HepG2 (cell line): ENCODE data around the gene MSGN1. TPM values are rescaled to one million over a fixed set of nuclear protein-coding genes. Genes with fewer than 3 reads are reported as not detected.

ENCODE experiments used
- ATAC-seq: fragments of 200-7000 bp; cut with Tn5 transposase; 3 replicates; pipeline ENCODE4 v1.9.1; 2020; ENCODE audit warnings: mild to moderate bottlenecking, moderate library complexity
- BruUV-seq: library from RNA; stranded (reverse); fragments of 400-500 nt; replicated peaks from 2 replicates; lab custom pipeline; 2021; lab: Mats Ljungman, UMichigan
- CTCF ChIA-PET: fragments of 300-600 bp; formaldehyde crosslinking; extraction: SDS; loops from one replicate; lab custom pipeline; 2021; ENCODE audit warnings: low total read pairs, inconsistent platforms, low intra/inter-chr PET ratio; lab: Yijun Ruan, JAX
- POLR2A ChIA-PET: fragments of 350-600 bp; sonication (Branson Sonifier 250); formaldehyde crosslinking; loops from one replicate; lab custom pipeline; 2020; ENCODE audit warnings: antibody characterized with exemption, inconsistent platforms; lab: Yijun Ruan, JAX
- DNase-seq: peaks from one replicate; pipeline ENCODE4 v3.0.0-alpha.2; 2015; ENCODE audit warnings: low spot score
- FAIRE-seq: peaks from 3 replicates; lab custom pipeline; 2011; peaks lifted over from hg19 to GRCh38; lab: Jason Lieb, UNC
- H2AFZ ChIP-seq: one replicate; pipeline ENCODE4 v1.6.1; 2011; ENCODE audit warnings: low read length, inconsistent platforms
- H3K27ac ChIP-seq: fragments of 300-600 bp; 3 replicates; pipeline ENCODE4 v1.8.0; 2011; ENCODE audit warnings: mixed run types, mild to moderate bottlenecking, mixed read lengths, low read length, inconsistent platforms; ENCODE audit not compliant: insufficient read depth; ENCODE audit errors: extremely low read length
- H3K27me3 ChIP-seq, 2 experiments: fragments of 200-600 bp in 1 of 2; 2 replicates in 1 of 2; 3 replicates in 1 of 2; pipeline versions ENCODE4 v1.6.0 to v1.8.0; 2011; ENCODE audit warnings: low read length in 2 of 2, mild to moderate bottlenecking in 2 of 2, moderate library complexity in 2 of 2, inconsistent platforms in 1 of 2; ENCODE audit not compliant: insufficient read depth in 2 of 2, control insufficient read depth in 1 of 2
- H3K36me3 ChIP-seq, 2 experiments: fragments of 200-600 bp in 1 of 2; replicated peaks in 1 of 2; 2 replicates in 1 of 2; 3 replicates in 1 of 2; pipeline versions ENCODE4 v1.5.1 to v1.8.0; 2011; ENCODE audit warnings: low read length in 2 of 2, inconsistent platforms in 1 of 2; ENCODE audit not compliant: insufficient read depth in 2 of 2, control insufficient read depth in 1 of 2
- H3K4me1 ChIP-seq: 2 replicates; pipeline ENCODE4 v1.5.1; 2012; ENCODE audit warnings: low read length, inconsistent platforms; ENCODE audit not compliant: insufficient read depth
- H3K4me2 ChIP-seq: 2 replicates; pipeline ENCODE4 v1.6.0; 2011; ENCODE audit warnings: low read depth, low read length, inconsistent platforms
- H3K4me3 ChIP-seq, 3 experiments: fragments of 200-600 bp in 1 of 3; sonication (generic), shearing (Covaris generic) in 1 of 3; replicated peaks in 1 of 3; 2 replicates each; pipeline ENCODE4 v1.5.1; 2011 to 2016; ENCODE audit warnings: low read length in 3 of 3, inconsistent platforms in 2 of 3, low read depth in 2 of 3, mild to moderate bottlenecking in 2 of 3, control low read depth in 1 of 3, mixed read lengths in 1 of 3; ENCODE audit not compliant: insufficient read depth in 1 of 3
- H3K79me2 ChIP-seq: one replicate; pipeline ENCODE4 v1.6.1; 2011; ENCODE audit warnings: low read length, inconsistent platforms; ENCODE audit not compliant: insufficient read depth
- H3K9ac ChIP-seq: 2 replicates; pipeline ENCODE4 v1.6.0; 2011; ENCODE audit warnings: mild to moderate bottlenecking, low read depth, low read length, inconsistent platforms; ENCODE audit not compliant: insufficient read depth
- H3K9me3 ChIP-seq: 2 replicates; pipeline ENCODE4 v1.5.1; 2012; ENCODE audit warnings: mild to moderate bottlenecking, low read length
- H4K20me1 ChIP-seq: 2 replicates; pipeline ENCODE4 v1.6.0; 2011; ENCODE audit warnings: inconsistent platforms, mild to moderate bottlenecking, low read length, moderate library complexity; ENCODE audit not compliant: insufficient read depth
- CEBPB ChIP-seq: IDR thresholded peaks from 2 replicates; pipeline ENCODE4 v1.6.1; 2011; ENCODE audit warnings: low read depth, low read length, improper control_type of control experiment, borderline replicate concordance
- MED8 ChIP-seq: sonication (generic); formaldehyde crosslinking; IDR thresholded peaks from 2 replicates; pipeline ENCODE4 v1.8.1; 2023; ENCODE audit warnings: mild to moderate bottlenecking, missing genetic modification reagents; ENCODE audit not compliant: insufficient replicate concordance
- MNT ChIP-seq: fragments of 450-650 bp; IDR thresholded peaks from 2 replicates; pipeline ENCODE4 v1.6.1; 2016
- SKIL ChIP-seq: sonication (generic); formaldehyde crosslinking; IDR thresholded peaks from 2 replicates; pipeline ENCODE4 v1.8.0; 2022; ENCODE audit warnings: missing genetic modification reagents, mild to moderate bottlenecking, moderate library complexity, borderline replicate concordance
- ZNF160 ChIP-seq: sonication (generic); formaldehyde crosslinking; IDR thresholded peaks from 2 replicates; pipeline ENCODE4 v1.8.0; 2022; ENCODE audit warnings: mild to moderate bottlenecking, inconsistent platforms, missing genetic modification reagents
- ZNF709 ChIP-seq: sonication (generic); formaldehyde crosslinking; IDR thresholded peaks from 2 replicates; pipeline ENCODE4 v1.5.0; 2020; ENCODE audit warnings: mild to moderate bottlenecking, missing genetic modification reagents
- WGBS: methylation state at CpG from one replicate; pipeline ENCODE4 v1.1.6; 2017; ENCODE audit warnings: low lambda C conversion rate; 5-methylcytosine and 5-hydroxymethylcytosine counted together
- in situ Hi-C: cut with HindIII; loops from 2 replicates; pipeline ENCODE4 v1.10.0; 2017; ENCODE audit warnings: low pct_unique_long_range_greater_than_20kb; ENCODE audit not compliant: extremely low pct_ligation_motif_present
- intact Hi-C: fragments of 100-400 bp; cut with micrococcal nuclease; formaldehyde crosslinking; loops from one replicate; pipeline ENCODE4 v1.10.0; 2022; ENCODE audit not compliant: unreplicated experiment
- polyA plus RNA-seq, 8 experiments: library from polyadenylated mRNA; depleted of rRNA in 3 of 8; stranded (reverse) in 7 of 8; unstranded in 1 of 8; fragments of >200 nt; fragmentation: Illumina TruSeq in 4 of 8; extraction: Trizol in 4 of 8; gene quantifications; 2 replicates each; pipeline versions ENCODE4 v1.2.1 to v1.2.3, GENCODE V29; 2011 to 2016; ENCODE audit warnings: low read depth in 4 of 8, missing spikeins in 1 of 8, mixed read lengths in 1 of 8; ENCODE audit not compliant: insufficient read depth in 1 of 8
- total RNA-seq, 5 experiments: library from RNA; depleted of rRNA; stranded (reverse); fragments of >200 nt; fragmentation: Illumina TruSeq; extraction: Trizol; gene quantifications; 2 replicates each; pipeline ENCODE4 v1.2.3, GENCODE V29; 2016; ENCODE audit warnings: low read depth in 1 of 5

Gene MSGN1
- total and polyA plus RNA-seq, 2 of the 13 experiments (the other 11 are each of a cell fraction or from before 2014, with no cell fraction given) = not detected

DNA sequence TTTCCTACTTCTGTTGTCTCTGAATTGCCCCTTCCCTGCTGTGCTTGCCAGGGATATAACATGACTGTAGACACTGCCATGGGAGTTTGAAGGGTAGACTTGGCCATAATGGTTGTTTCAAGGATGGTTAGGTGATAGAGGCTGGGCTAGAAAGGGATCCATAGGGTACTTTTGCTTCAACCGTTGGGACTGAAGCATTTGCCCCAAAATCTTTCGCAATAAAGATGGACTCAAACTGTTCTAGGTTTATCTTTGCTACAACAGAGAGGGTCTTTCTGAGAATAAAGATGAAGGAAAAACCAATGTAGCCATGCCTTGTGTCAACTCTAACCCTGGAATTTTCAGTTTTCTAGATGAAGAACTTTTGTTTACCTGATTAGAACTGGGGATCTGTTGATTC lies 27.2 kb downstream of the MSGN1 start:
- no peak overlapping the region for H3K9ac ChIP-seq
- no peaks in the 10 kb centered on the region for H3K4me1 ChIP-seq
- WGBS = 3% methylated on average over 2 of the region's 2 CpGs
- intact Hi-C loops (no loop called here), in situ Hi-C loops (no loop called here)
- ChIA-PET CTCF (no interaction called here), POLR2A (no interaction called here)
- no peak overlapping the region for H3K4me3 ChIP-seq
- no TSS peak for BruUV-seq
- no peaks in the 10 kb centered on the region for H3K79me2 ChIP-seq
- FAIRE-seq (no peak), ATAC-seq (no peak), DNase-seq (no peak)
- H4K20me1 ChIP-seq = no peaks in the 10 kb centered on the region
- TF ChIP-seq CEBPB (peak; percentile 61; the same call in 1 of the 2 replicates), SKIL (CRISPR knock-in tag) (no peak)
- H3K9me3 ChIP-seq = no peaks in the 10 kb centered on the region
- no peaks in the 10 kb centered on the region for H3K36me3 ChIP-seq
- H3K27ac ChIP-seq = no peak overlapping the region
- H3K27me3 ChIP-seq = peaks cover 0 to 6% of the 10 kb centered on the region in 2 experiments; a peak in 2 of 5 replicates
- no peak overlapping the region for H3K4me2 ChIP-seq
- H2AFZ ChIP-seq = no peak overlapping the region

GRCh38 chr2:17845806-17846205 lies 29.5 kb downstream of the MSGN1 start:
- no peaks in the 10 kb centered on the region for H3K79me2 ChIP-seq
- ChIA-PET CTCF (no interaction called here), POLR2A (no interaction called here)
- FAIRE-seq (no peak), DNase-seq (no peak), ATAC-seq (no peak)
- no peak overlapping the region for H3K4me3 ChIP-seq
- no peaks in the 10 kb centered on the region for H3K9me3 ChIP-seq
- peaks cover 0 to 6% of the 10 kb centered on the region in 2 experiments; a peak in 2 of 5 replicates for H3K27me3 ChIP-seq
- in situ Hi-C loops (no loop called here), intact Hi-C loops (no loop called here)
- no peaks in the 10 kb centered on the region for H3K36me3 ChIP-seq
- no peak overlapping the region for H2AFZ ChIP-seq
- 16% methylated on average over 7 of the region's 7 CpGs for WGBS
- no peak for TF ChIP-seq ZNF160 (CRISPR knock-in tag)
- no peak for TF ChIP-seq MED8 (CRISPR knock-in tag)
- no peak for TF ChIP-seq ZNF709
- peak; percentile 58 for TF ChIP-seq MNT
- H3K27ac ChIP-seq = no peak overlapping the region
- BruUV-seq = no TSS peak
- H4K20me1 ChIP-seq = no peaks in the 10 kb centered on the region
- no peak overlapping the region for H3K4me2 ChIP-seq
- no peaks in the 10 kb centered on the region for H3K4me1 ChIP-seq
- H3K9ac ChIP-seq = no peak overlapping the region
